Measurements from ENCODE around the gene DNM1.

DNM1 gene

GRCh38 chr9:128304136-128304970 lies 101.2 kb downstream of the DNM1 start:
- H3K4me3 ChIP-seq (ENCODE audit: control insufficient read depth, low read depth, low read length) = no peak overlapping the region
- no peak for DNase-seq (ENCODE audit: low read depth)
- no peak for TF ChIP-seq CTCF (IDR thresholded peaks at IDR 0.05; ENCODE audit: control insufficient read depth, insufficient read depth, low read depth, low read length, missing control alignments)
